Measurements from ENCODE around the gene CCKAR. TPM values are rescaled to one million over a fixed set of nuclear protein-coding genes. Genes with fewer than 3 reads are reported as not detected.

CCKAR gene, protein sequence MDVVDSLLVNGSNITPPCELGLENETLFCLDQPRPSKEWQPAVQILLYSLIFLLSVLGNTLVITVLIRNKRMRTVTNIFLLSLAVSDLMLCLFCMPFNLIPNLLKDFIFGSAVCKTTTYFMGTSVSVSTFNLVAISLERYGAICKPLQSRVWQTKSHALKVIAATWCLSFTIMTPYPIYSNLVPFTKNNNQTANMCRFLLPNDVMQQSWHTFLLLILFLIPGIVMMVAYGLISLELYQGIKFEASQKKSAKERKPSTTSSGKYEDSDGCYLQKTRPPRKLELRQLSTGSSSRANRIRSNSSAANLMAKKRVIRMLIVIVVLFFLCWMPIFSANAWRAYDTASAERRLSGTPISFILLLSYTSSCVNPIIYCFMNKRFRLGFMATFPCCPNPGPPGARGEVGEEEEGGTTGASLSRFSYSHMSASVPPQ
- total RNA-seq: not detected in 3 replicates
- long read RNA-seq: 0 reads

DNA sequence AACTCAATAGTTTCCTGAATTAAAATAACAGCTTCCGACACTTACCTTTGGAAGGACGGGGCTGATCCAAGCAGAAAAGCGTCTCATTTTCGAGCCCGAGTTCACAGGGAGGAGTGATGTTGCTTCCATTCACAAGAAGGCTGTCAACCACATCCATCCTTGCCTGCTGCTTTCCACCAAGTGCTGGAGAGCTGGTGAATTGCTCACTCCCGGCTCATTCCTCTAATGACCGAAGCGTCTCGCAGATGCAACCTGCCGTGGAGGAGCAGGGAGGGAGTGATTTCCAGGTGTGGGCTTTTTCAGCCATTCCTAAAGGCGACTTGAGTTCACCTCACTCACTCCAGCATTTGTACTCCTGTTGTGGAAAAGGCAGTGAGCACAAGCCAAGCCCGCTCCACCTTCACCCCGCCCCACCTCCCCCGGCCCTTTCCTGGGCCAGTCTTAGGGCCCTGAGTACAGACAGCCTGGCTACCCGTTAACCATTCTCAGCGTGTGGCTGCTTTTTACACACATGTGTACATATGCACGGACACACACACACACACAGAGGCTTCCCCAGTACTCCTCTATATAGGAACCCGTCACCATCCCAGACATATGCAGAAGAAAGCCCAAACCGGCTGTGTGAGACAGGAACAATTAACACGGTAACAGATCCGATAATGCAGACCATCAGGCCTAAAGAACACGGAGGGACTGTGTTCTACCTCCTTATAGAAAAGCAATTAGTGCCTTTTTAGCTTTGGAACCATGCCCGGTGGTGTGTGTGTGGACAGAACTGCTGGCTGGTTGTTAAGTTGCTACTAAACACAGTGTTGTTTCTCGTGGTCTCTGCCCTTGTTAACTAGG lies at the start of gene CCKAR:
TSS of gene CCKAR (minus strand) at position 374 of the 849 bp plus-strand sequence. CDS start at position 157, 217 bp downstream.
- TF ChIP-seq, protein P1, sequence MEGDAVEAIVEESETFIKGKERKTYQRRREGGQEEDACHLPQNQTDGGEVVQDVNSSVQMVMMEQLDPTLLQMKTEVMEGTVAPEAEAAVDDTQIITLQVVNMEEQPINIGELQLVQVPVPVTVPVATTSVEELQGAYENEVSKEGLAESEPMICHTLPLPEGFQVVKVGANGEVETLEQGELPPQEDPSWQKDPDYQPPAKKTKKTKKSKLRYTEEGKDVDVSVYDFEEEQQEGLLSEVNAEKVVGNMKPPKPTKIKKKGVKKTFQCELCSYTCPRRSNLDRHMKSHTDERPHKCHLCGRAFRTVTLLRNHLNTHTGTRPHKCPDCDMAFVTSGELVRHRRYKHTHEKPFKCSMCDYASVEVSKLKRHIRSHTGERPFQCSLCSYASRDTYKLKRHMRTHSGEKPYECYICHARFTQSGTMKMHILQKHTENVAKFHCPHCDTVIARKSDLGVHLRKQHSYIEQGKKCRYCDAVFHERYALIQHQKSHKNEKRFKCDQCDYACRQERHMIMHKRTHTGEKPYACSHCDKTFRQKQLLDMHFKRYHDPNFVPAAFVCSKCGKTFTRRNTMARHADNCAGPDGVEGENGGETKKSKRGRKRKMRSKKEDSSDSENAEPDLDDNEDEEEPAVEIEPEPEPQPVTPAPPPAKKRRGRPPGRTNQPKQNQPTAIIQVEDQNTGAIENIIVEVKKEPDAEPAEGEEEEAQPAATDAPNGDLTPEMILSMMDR (IDR thresholded peaks at IDR 0.05): no peak
- Mint-ChIP-seq H3K4me1 (ENCODE audit: low read depth) (peaks cover 6% of the 10 kb centered on the region), H3K27me3 (ENCODE audit: low read depth) (peaks cover 32% of the 10 kb centered on the region), H3K27ac (ENCODE audit: unreplicated experiment) (no peak within 1 kb of the TSS), H3K4me3 (ENCODE audit: unreplicated experiment) (no peak within 1 kb of the TSS), H3K36me3 (ENCODE audit: low read depth) (peaks cover 6% of the 10 kb centered on the region), H3K9me3 (ENCODE audit: low read depth) (no peaks in the 10 kb centered on the region)
- DNase-seq (ENCODE audit: low spot score): no peak

DNA sequence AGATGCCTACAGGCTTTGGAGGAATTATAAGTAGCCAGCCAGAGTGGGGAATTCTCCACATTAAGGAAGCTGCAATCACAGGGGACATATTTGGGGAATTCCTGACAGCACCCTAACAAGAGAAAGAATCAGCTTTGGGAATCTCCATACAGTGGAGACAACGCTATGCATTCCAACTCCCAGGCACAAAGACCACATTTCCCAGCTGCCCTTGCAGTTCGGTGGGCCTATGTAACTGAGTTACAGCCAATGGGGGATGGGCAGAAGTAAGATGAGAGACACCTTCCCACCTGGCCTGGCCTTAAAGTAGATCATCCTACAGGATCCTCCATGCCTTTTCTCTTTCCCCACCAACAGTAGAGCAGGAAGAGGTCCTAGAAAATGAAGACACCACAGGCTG lies 43.4 kb upstream of the CCKAR start:
- Mint-ChIP-seq H3K36me3 (ENCODE audit: low read depth) (no peaks in the 10 kb centered on the region), H3K9me3 (ENCODE audit: low read depth) (no peaks in the 10 kb centered on the region), H3K4me3 (ENCODE audit: unreplicated experiment) (no peak overlapping the region), H3K27ac (ENCODE audit: unreplicated experiment) (no peak overlapping the region), H3K27me3 (ENCODE audit: low read depth) (no peaks in the 10 kb centered on the region), H3K4me1 (ENCODE audit: low read depth) (no peaks in the 10 kb centered on the region)
- no peak for DNase-seq (ENCODE audit: low spot score)
- TF ChIP-seq, protein P1 (IDR thresholded peaks at IDR 0.05): no peak

DNA sequence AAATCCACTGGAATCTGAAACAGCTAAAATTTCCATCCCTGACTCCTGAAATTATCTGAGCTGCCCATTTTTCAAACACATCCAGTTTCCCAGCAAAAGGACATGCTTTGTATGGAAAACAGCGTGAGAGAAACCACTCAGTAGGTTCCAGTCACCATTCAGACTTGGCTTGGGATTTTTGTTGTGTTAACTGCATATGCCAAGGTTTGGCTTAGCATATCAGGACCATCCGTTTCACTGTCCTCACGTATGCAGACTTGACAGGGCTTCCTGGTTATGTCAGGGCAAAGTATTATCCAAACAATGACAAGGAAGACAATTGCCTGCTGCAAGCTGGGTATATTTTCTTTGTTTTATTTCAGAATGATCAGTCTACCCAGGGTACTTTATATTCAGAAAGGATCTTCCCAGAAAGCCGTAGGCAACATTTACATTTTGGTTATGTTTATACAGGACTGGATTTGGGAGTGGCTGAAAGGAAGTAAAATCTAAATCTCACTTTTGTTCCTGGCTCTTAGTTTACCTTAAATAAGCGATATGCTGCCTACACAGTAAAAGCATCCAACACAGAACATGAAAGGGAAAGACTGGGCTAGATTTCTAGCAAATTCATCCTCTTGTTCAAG lies 41.3 kb upstream of the CCKAR start:
- DNase-seq (ENCODE audit: low spot score): no peak
- H3K4me3 Mint-ChIP-seq (ENCODE audit: unreplicated experiment): no peak overlapping the region
- no peaks in the 10 kb centered on the region for H3K9me3 Mint-ChIP-seq (ENCODE audit: low read depth)
- no peaks in the 10 kb centered on the region for H3K4me1 Mint-ChIP-seq (ENCODE audit: low read depth)
- TF ChIP-seq, protein P1 (IDR thresholded peaks at IDR 0.05): no peak
- H3K36me3 Mint-ChIP-seq (ENCODE audit: low read depth): no peaks in the 10 kb centered on the region
- H3K27me3 Mint-ChIP-seq (ENCODE audit: low read depth): no peaks in the 10 kb centered on the region
- no peak overlapping the region for H3K27ac Mint-ChIP-seq (ENCODE audit: unreplicated experiment)

DNA sequence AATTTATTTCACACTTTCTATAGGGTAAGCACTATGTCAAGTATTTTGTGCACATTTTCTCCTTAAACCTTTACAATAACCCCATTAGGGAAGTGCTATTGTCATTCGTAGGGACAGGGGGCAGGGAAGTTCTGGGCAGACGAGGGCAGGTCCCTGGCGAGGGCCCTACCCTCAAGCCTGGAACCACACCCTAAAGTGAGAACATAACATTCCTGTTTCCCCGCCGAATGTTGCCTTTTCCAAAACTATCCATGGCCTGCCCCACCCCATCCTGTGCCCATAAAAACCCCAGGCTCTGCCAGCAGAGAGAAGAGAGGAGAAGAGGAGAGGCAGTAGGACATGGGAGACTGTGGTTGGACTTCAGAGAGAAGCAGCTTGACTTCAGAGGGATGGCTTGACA lies 39.8 kb upstream of the CCKAR start:
- no peaks in the 10 kb centered on the region for H3K27me3 Mint-ChIP-seq (ENCODE audit: low read depth)
- no peak for DNase-seq (ENCODE audit: low spot score)
- no peak overlapping the region for H3K27ac Mint-ChIP-seq (ENCODE audit: unreplicated experiment)
- TF ChIP-seq, protein P1 (IDR thresholded peaks at IDR 0.05): no peak
- H3K4me1 Mint-ChIP-seq (ENCODE audit: low read depth): no peaks in the 10 kb centered on the region
- no peaks in the 10 kb centered on the region for H3K36me3 Mint-ChIP-seq (ENCODE audit: low read depth)
- H3K4me3 Mint-ChIP-seq (ENCODE audit: unreplicated experiment): no peak overlapping the region
- H3K9me3 Mint-ChIP-seq (ENCODE audit: low read depth): no peaks in the 10 kb centered on the region

DNA sequence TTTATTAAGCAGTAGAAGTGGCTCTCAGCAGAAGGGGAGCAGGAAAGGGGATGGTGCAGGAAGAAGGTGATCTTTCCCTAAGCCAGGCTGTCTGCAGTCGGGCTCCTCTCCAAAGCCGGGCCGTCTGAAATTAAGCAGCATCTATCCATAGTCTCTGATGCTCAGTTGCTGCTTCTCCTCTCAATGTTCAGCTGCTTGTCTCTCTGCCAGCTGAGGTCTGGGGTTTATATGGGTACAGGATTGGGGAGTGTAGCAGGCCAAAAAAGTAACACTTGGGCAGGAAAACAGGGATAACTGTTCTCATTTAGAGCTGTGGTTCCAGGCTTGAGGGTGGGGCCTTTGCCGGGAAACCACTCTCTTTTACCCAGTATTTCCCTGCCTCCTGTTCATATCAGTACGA lies 39.2 kb upstream of the CCKAR start:
- H3K4me3 Mint-ChIP-seq (ENCODE audit: unreplicated experiment): no peak overlapping the region
- H3K4me1 Mint-ChIP-seq (ENCODE audit: low read depth): no peaks in the 10 kb centered on the region
- no peak overlapping the region for H3K27ac Mint-ChIP-seq (ENCODE audit: unreplicated experiment)
- no peaks in the 10 kb centered on the region for H3K9me3 Mint-ChIP-seq (ENCODE audit: low read depth)
- no peaks in the 10 kb centered on the region for H3K27me3 Mint-ChIP-seq (ENCODE audit: low read depth)
- no peaks in the 10 kb centered on the region for H3K36me3 Mint-ChIP-seq (ENCODE audit: low read depth)
- TF ChIP-seq, protein P1 (IDR thresholded peaks at IDR 0.05): no peak
- DNase-seq (ENCODE audit: low spot score): no peak

Data from chondrocyte (in vitro differentiated cells).